Psoas muscle (tissue), 8 donors: ENCODE measurements around the gene ISG20. TPM values are rescaled to one million over a fixed set of nuclear protein-coding genes. Genes with fewer than 3 reads are reported as not detected.

Experiments used
- ATAC-seq, 4 donors: fragments of 200-7000 bp; cut with Tn5 transposase; one replicate each; pipeline ENCODE4 v1.9.1; 2020; ENCODE audit warnings: moderate library complexity in 3 of 4, mild to moderate bottlenecking in 2 of 4
- DNase-seq, 2 donors: peaks; one replicate each; pipeline ENCODE4 v3.0.0-alpha.2; 2020
- H3K27ac ChIP-seq: fragments of 200-600 bp; one replicate; pipeline ENCODE4 v1.8.0; 2022
- H3K27me3 ChIP-seq, 3 donors: fragments of 200-600 bp in 1 of 3; one replicate each; pipeline versions ENCODE4 v1.6.1 to v1.8.0; 2013 to 2022; ENCODE audit warnings: low read length in 2 of 3, mild to moderate bottlenecking in 2 of 3, moderate library complexity in 1 of 3; ENCODE audit not compliant: insufficient read depth in 3 of 3
- H3K36me3 ChIP-seq, 2 donors: fragments of 200-600 bp in 1 of 2; one replicate each; pipeline versions ENCODE4 v1.6.1 to v1.8.0; 2013 to 2022; ENCODE audit warnings: low read depth in 1 of 2, mild to moderate bottlenecking in 1 of 2, moderate library complexity in 1 of 2; ENCODE audit not compliant: insufficient read depth in 1 of 2
- H3K4me1 ChIP-seq: fragments of 200-600 bp; one replicate; pipeline ENCODE4 v1.8.0; 2022
- H3K4me3 ChIP-seq: fragments of 200-600 bp; one replicate; pipeline ENCODE4 v1.8.0; 2022; ENCODE audit warnings: mild to moderate bottlenecking
- H3K9me3 ChIP-seq: fragments of 200-600 bp; one replicate; pipeline ENCODE4 v1.8.0; 2022
- WGBS, 3 donors: extraction: QIAGEN DNeasy Blood & Tissue Kit; methylation state at CpG; one replicate each; pipeline versions ENCODE4 v1.1.6 to v1.1.7; 2013; 5-methylcytosine and 5-hydroxymethylcytosine counted together
- intact Hi-C, 2 donors: fragments of 100-400 bp; cut with DNase I; formaldehyde crosslinking; loops; one replicate each; pipeline versions ENCODE4 v1.11.0 to v1.14.2; 2022
- polyA plus RNA-seq, 3 donors: library from polyadenylated mRNA; stranded (reverse); fragments of 200-250 nt; gene quantifications; one replicate each; pipeline ENCODE4 v1.2.3, GENCODE V29; 2013
- total RNA-seq, 4 donors: library from RNA; stranded (reverse); fragmentation: NEBNext Ultra II Directional in 2 of 4; extraction: Animal tissue kit (Norgen Biotek cat#: 25700) in 2 of 4; gene quantifications; one replicate each; pipeline versions ENCODE4 v1.2.1 to v1.2.4, GENCODE V29; 2021 to 2023
- TF ChIP-seq, protein P1 (sequence below): fragments of 200-600 bp; IDR thresholded peaks from one replicate; pipeline ENCODE4 v1.8.0; 2022; ENCODE audit warnings: antibody characterized with exemption
- donor health status: healthy with polysubstance abuse.
- donor health status: DM: no; HTN: no; CAD: no; lungs with moderate emphysema.
- donor health status: Bipolar disorder and iron deficiency.
- donor health status: healthy.
- donor health status: DM: yes; HTN: yes; CAD: no.
- donor health status: DM: no; HTN: no; CAD: no.
- donor health status: DM: no; HTN: no; CAD: no.
- donor health status: DM: yes; HTN: yes; CAD: no.

ISG20 gene
- total and polyA plus RNA-seq, 7 donors, result 1.1 to 7.4 (median 3.8) TPM

- Histone ChIP-seq H3K4me1 (peaks cover 26% of the 10 kb centered on the region), H3K36me3 (peaks cover 0 to 18% of the 10 kb centered on the region in 2 donors), H3K27me3 (no peaks in the 10 kb centered on the region), H3K9me3 (no peaks in the 10 kb centered on the region), H3K27ac (peak overlapping the region; percentile 92), H3K4me3 (peak overlapping the region; percentile 74)
- TF ChIP-seq, protein P1, sequence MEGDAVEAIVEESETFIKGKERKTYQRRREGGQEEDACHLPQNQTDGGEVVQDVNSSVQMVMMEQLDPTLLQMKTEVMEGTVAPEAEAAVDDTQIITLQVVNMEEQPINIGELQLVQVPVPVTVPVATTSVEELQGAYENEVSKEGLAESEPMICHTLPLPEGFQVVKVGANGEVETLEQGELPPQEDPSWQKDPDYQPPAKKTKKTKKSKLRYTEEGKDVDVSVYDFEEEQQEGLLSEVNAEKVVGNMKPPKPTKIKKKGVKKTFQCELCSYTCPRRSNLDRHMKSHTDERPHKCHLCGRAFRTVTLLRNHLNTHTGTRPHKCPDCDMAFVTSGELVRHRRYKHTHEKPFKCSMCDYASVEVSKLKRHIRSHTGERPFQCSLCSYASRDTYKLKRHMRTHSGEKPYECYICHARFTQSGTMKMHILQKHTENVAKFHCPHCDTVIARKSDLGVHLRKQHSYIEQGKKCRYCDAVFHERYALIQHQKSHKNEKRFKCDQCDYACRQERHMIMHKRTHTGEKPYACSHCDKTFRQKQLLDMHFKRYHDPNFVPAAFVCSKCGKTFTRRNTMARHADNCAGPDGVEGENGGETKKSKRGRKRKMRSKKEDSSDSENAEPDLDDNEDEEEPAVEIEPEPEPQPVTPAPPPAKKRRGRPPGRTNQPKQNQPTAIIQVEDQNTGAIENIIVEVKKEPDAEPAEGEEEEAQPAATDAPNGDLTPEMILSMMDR, result no peak
- ATAC-seq (peak in 1 of 4 donors; percentile 20), DNase-seq (no peak)
- 28 to 31% (median 29%) methylated on average over 17 of the region's 17 CpGs for WGBS, 3 donors
- intact Hi-C loops, result loop anchor here in 1 of 2 donors (5.0 kb wide), 1 partner anchor 275 kb away; the partner anchor contains the start of gene HAPLN3
Measured at GRCh38 chr15:88621789-88622604, 16.8 kb upstream of the ISG20 start.

- peaks cover 0 to 23% of the 10 kb centered on the region in 2 donors for H3K36me3 ChIP-seq
- H3K27ac ChIP-seq, result peak overlapping the region; percentile 92
- H3K27me3 ChIP-seq, result no peaks in the 10 kb centered on the region
- peaks cover 30% of the 10 kb centered on the region for H3K4me1 ChIP-seq
- intact Hi-C loops, result loop anchor here in 1 of 2 donors (5.0 kb wide), 1 partner anchor 275 kb away; the partner anchor contains the start of gene HAPLN3
- TF ChIP-seq, protein P1, result no peak
- ATAC-seq (no peak), DNase-seq (no peak)
- peak overlapping the region; percentile 74 for H3K4me3 ChIP-seq
- no peaks in the 10 kb centered on the region for H3K9me3 ChIP-seq
- WGBS, 3 donors, result 68 to 74% (median 71%) methylated on average over 5 of the region's 5 CpGs
Measured at GRCh38 chr15:88622605-88622975, 16.2 kb upstream of the ISG20 start.

DNA sequence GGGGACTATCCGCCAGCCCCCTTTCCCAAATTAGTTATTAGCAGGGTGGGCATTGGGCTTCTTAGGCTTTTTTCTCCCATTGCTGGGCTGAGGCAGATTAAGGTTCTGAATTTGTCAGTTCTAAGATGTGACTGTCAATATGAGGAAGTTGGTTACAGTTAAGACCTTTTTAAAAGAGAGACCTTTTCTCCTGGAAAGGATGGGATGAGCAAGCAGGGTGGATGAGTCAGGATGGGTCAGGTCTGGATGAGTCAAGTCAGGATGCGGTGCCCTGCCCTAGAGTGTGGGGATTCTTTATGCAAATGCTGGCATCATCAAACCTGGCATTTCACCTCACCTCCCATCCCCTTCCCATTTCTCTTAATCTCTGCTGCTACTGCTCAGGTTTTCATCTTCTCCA lies 15.8 kb upstream of the ISG20 start:
- peak in 3 of 4 donors; percentile 28 to 44 (median 36) for ATAC-seq
- TF ChIP-seq, protein P1, result no peak
- Histone ChIP-seq H3K27me3 (no peaks in the 10 kb centered on the region), H3K4me1 (peaks cover 34% of the 10 kb centered on the region), H3K4me3 (peak overlapping the region; percentile 74), H3K27ac (peak overlapping the region; percentile 92), H3K9me3 (no peaks in the 10 kb centered on the region), H3K36me3 (peaks cover 0 to 28% of the 10 kb centered on the region in 2 donors)
- no peak for DNase-seq
- WGBS, 3 donors, result 72 to 84% (median 81%) methylated on average over 2 of the region's 2 CpGs
- intact Hi-C loops, result loop anchor here in 1 of 2 donors (5.0 kb wide), 1 partner anchor 274 kb away; the partner anchor contains the start of gene HAPLN3

GRCh38 chr15:88623632-88624031 lies 15.2 kb upstream of the ISG20 start:
- Histone ChIP-seq H3K27me3 (no peaks in the 10 kb centered on the region), H3K4me3 (no peak overlapping the region), H3K36me3 (peaks cover 0 to 34% of the 10 kb centered on the region in 2 donors), H3K27ac (no peak overlapping the region), H3K9me3 (no peaks in the 10 kb centered on the region), H3K4me1 (peaks cover 34% of the 10 kb centered on the region)
- WGBS, 3 donors, result 95 to 97% (median 96%) methylated on average over 2 to 3 of the region's 3 CpGs
- DNase-seq, result no peak
- intact Hi-C loops, result loop anchor here in 1 of 2 donors (5.0 kb wide), 1 partner anchor 274 kb away; the partner anchor contains the start of gene HAPLN3
- no peak for ATAC-seq
- TF ChIP-seq, protein P1, result no peak
